ENCODE data around the gene ZMIZ1.

DNA sequence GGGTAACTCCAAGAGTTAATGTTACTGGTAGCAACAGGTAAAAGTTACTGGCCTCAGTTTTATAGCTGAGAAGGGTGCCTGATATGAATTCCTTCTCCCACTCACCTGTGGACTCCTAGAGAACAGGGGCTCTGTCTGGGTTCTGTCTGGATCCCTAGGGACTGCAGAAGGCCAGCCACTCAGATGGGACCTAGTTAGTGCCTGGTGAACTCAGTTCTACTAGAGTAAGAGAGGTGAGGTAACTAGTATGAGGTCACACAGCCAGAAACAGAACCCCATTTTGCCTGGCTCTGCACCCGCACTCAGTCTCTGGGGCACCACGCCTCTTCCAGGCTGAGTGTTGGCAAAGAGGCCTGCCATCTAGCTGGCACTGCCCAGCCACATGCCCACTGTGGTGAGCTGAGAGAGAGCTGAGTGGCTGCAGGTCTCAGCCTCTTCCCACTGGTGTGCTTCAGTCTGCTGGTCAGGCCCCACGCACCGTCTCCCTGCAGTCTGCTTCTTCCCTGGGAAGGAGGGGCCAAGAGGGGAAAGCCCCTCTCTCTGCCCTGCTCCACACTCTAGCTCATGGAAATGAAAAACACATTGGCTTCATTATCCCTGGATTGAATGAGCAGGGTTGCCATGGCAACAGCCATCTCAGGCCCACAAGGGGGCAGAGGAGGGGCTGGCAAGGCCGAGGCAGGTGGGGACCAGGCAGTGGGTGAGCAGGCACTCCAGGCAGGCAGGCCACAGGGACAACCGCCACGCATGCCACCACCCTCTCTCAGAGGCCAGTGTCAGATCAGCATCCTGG is 110.6 kb downstream of the ZMIZ1 start:
- TF ChIP-seq GABPA (IDR thresholded peaks at IDR 0.05 in 1 of 2, conservative IDR thresholded peaks at IDR 0.05 in 1 of 2) (no peak), SP1 (IDR thresholded peaks at IDR 0.05) (no peak), FOXA1 (IDR thresholded peaks at IDR 0.05) (no peak), RAD21 (IDR thresholded peaks at IDR 0.05) (no peak), JUND (IDR thresholded peaks at IDR 0.05) (no peak), HNF4G (IDR thresholded peaks at IDR 0.05) (no peak)
- TF ChIP-seq, protein P1, sequence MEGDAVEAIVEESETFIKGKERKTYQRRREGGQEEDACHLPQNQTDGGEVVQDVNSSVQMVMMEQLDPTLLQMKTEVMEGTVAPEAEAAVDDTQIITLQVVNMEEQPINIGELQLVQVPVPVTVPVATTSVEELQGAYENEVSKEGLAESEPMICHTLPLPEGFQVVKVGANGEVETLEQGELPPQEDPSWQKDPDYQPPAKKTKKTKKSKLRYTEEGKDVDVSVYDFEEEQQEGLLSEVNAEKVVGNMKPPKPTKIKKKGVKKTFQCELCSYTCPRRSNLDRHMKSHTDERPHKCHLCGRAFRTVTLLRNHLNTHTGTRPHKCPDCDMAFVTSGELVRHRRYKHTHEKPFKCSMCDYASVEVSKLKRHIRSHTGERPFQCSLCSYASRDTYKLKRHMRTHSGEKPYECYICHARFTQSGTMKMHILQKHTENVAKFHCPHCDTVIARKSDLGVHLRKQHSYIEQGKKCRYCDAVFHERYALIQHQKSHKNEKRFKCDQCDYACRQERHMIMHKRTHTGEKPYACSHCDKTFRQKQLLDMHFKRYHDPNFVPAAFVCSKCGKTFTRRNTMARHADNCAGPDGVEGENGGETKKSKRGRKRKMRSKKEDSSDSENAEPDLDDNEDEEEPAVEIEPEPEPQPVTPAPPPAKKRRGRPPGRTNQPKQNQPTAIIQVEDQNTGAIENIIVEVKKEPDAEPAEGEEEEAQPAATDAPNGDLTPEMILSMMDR (IDR thresholded peaks at IDR 0.05; ENCODE audit: low read depth, low read length, missing input control): no peak
- TF ChIP-seq, protein P2, sequence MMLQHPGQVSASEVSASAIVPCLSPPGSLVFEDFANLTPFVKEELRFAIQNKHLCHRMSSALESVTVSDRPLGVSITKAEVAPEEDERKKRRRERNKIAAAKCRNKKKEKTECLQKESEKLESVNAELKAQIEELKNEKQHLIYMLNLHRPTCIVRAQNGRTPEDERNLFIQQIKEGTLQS (IDR thresholded peaks at IDR 0.05): no peak
- TF ChIP-seq, protein P3, sequence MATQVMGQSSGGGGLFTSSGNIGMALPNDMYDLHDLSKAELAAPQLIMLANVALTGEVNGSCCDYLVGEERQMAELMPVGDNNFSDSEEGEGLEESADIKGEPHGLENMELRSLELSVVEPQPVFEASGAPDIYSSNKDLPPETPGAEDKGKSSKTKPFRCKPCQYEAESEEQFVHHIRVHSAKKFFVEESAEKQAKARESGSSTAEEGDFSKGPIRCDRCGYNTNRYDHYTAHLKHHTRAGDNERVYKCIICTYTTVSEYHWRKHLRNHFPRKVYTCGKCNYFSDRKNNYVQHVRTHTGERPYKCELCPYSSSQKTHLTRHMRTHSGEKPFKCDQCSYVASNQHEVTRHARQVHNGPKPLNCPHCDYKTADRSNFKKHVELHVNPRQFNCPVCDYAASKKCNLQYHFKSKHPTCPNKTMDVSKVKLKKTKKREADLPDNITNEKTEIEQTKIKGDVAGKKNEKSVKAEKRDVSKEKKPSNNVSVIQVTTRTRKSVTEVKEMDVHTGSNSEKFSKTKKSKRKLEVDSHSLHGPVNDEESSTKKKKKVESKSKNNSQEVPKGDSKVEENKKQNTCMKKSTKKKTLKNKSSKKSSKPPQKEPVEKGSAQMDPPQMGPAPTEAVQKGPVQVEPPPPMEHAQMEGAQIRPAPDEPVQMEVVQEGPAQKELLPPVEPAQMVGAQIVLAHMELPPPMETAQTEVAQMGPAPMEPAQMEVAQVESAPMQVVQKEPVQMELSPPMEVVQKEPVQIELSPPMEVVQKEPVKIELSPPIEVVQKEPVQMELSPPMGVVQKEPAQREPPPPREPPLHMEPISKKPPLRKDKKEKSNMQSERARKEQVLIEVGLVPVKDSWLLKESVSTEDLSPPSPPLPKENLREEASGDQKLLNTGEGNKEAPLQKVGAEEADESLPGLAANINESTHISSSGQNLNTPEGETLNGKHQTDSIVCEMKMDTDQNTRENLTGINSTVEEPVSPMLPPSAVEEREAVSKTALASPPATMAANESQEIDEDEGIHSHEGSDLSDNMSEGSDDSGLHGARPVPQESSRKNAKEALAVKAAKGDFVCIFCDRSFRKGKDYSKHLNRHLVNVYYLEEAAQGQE (IDR thresholded peaks at IDR 0.05): no peak
- TF ChIP-seq, protein P4, sequence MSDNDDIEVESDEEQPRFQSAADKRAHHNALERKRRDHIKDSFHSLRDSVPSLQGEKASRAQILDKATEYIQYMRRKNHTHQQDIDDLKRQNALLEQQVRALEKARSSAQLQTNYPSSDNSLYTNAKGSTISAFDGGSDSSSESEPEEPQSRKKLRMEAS (IDR thresholded peaks at IDR 0.05): no peak
